ENCODE results near the gene PDE1A.

The PDE1A gene

GRCh38 chr2:182463760-182464159 lies 36.9 kb upstream of the PDE1A start (continued):
- TF ChIP-seq, protein P1, sequence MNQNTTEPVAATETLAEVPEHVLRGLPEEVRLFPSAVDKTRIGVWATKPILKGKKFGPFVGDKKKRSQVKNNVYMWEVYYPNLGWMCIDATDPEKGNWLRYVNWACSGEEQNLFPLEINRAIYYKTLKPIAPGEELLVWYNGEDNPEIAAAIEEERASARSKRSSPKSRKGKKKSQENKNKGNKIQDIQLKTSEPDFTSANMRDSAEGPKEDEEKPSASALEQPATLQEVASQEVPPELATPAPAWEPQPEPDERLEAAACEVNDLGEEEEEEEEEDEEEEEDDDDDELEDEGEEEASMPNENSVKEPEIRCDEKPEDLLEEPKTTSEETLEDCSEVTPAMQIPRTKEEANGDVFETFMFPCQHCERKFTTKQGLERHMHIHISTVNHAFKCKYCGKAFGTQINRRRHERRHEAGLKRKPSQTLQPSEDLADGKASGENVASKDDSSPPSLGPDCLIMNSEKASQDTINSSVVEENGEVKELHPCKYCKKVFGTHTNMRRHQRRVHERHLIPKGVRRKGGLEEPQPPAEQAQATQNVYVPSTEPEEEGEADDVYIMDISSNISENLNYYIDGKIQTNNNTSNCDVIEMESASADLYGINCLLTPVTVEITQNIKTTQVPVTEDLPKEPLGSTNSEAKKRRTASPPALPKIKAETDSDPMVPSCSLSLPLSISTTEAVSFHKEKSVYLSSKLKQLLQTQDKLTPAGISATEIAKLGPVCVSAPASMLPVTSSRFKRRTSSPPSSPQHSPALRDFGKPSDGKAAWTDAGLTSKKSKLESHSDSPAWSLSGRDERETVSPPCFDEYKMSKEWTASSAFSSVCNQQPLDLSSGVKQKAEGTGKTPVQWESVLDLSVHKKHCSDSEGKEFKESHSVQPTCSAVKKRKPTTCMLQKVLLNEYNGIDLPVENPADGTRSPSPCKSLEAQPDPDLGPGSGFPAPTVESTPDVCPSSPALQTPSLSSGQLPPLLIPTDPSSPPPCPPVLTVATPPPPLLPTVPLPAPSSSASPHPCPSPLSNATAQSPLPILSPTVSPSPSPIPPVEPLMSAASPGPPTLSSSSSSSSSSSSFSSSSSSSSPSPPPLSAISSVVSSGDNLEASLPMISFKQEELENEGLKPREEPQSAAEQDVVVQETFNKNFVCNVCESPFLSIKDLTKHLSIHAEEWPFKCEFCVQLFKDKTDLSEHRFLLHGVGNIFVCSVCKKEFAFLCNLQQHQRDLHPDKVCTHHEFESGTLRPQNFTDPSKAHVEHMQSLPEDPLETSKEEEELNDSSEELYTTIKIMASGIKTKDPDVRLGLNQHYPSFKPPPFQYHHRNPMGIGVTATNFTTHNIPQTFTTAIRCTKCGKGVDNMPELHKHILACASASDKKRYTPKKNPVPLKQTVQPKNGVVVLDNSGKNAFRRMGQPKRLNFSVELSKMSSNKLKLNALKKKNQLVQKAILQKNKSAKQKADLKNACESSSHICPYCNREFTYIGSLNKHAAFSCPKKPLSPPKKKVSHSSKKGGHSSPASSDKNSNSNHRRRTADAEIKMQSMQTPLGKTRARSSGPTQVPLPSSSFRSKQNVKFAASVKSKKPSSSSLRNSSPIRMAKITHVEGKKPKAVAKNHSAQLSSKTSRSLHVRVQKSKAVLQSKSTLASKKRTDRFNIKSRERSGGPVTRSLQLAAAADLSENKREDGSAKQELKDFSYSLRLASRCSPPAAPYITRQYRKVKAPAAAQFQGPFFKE (tag by site-specific recombination; IDR thresholded peaks at IDR 0.05; ENCODE audit: borderline replicate concordance) = no peak
- no peak for TF ChIP-seq ZNF19 (tag by site-specific recombination; IDR thresholded peaks at IDR 0.05; ENCODE audit: low read depth)
- TF ChIP-seq ZBTB20 (tag by site-specific recombination; IDR thresholded peaks at IDR 0.05) = no peak
- TF ChIP-seq ZNF302 (tag by site-specific recombination; IDR thresholded peaks at IDR 0.05; ENCODE audit: low read depth) = no peak
- no peak for TF ChIP-seq ZNF366 (tag by site-specific recombination; conservative IDR thresholded peaks at IDR 0.05)
- TF ChIP-seq, protein P2, sequence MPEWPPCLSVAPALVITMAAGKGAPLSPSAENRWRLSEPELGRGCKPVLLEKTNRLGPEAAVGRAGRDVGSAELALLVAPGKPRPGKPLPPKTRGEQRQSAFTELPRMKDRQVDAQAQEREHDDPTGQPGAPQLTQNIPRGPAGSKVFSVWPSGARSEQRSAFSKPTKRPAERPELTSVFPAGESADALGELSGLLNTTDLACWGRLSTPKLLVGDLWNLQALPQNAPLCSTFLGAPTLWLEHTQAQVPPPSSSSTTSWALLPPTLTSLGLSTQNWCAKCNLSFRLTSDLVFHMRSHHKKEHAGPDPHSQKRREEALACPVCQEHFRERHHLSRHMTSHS (tag by site-specific recombination; IDR thresholded peaks at IDR 0.05) = no peak
- TF ChIP-seq ZNF843 (tag by site-specific recombination; IDR thresholded peaks at IDR 0.05) = no peak
- TF ChIP-seq ZNF626 (tag by site-specific recombination; IDR thresholded peaks at IDR 0.05) = no peak
- TF ChIP-seq ZNF292 (tag by site-specific recombination; IDR thresholded peaks at IDR 0.05; ENCODE audit: borderline replicate concordance, low read depth) = no peak
- TF ChIP-seq ZNF155 (tag by site-specific recombination; IDR thresholded peaks at IDR 0.05) = no peak
- no peak for TF ChIP-seq ZNF280D (tag by site-specific recombination; IDR thresholded peaks at IDR 0.05)
- no peak for TF ChIP-seq ZNF707 (tag by site-specific recombination; IDR thresholded peaks at IDR 0.05)
- TF ChIP-seq ZNF514 (tag by site-specific recombination; IDR thresholded peaks at IDR 0.05) = no peak
- no peak for TF ChIP-seq ZNF133 (tag by site-specific recombination; IDR thresholded peaks at IDR 0.05)

GRCh38 chr2:182456784-182457183 lies 29.9 kb upstream of the PDE1A start:
- Histone ChIP-seq H3K36me3 (ENCODE audit: control insufficient read depth in 2 of 2, insufficient read depth in 1 of 2, low read length in 2 of 2) (no peaks in the 10 kb centered on the region), H3K4me1 (ENCODE audit: control insufficient read depth, insufficient read depth, low read length) (no peaks in the 10 kb centered on the region), H3K4me3 (ENCODE audit: low read depth, low read length) (no peak overlapping the region), H3K9me3 (ENCODE audit: control insufficient read depth, insufficient read depth, low read depth, low read length) (no peaks in the 10 kb centered on the region), H3K27ac (ENCODE audit: extremely low read depth, low read depth, low read length) (no peak overlapping the region)
- ChIA-PET POLR2A (no interaction called here), CTCF (no interaction called here)
- TF ChIP-seq ZNF791 (tag by site-specific recombination; IDR thresholded peaks at IDR 0.05) (no peak), ZNF10 (tag by site-specific recombination; IDR thresholded peaks at IDR 0.05) (no peak), IKZF3 (tag by site-specific recombination; IDR thresholded peaks at IDR 0.05) (no peak), MYNN (tag by site-specific recombination; IDR thresholded peaks at IDR 0.05; ENCODE audit: borderline replicate concordance) (no peak), ZNF138 (tag by site-specific recombination; IDR thresholded peaks at IDR 0.05; ENCODE audit: borderline replicate concordance) (no peak), ZNF175 (tag by site-specific recombination; IDR thresholded peaks at IDR 0.05) (no peak), ZNF530 (tag by site-specific recombination; IDR thresholded peaks at IDR 0.05; ENCODE audit: low read depth) (no peak), EGR2 (tag by site-specific recombination; IDR thresholded peaks at IDR 0.05; ENCODE audit: low read depth) (no peak), ZNF169 (tag by site-specific recombination; IDR thresholded peaks at IDR 0.05) (no peak), ZNF654 (tag by site-specific recombination; IDR thresholded peaks at IDR 0.05; ENCODE audit: low read depth) (no peak), ZNF623 (tag by site-specific recombination; IDR thresholded peaks at IDR 0.05) (no peak)
- TF ChIP-seq, protein P3, sequence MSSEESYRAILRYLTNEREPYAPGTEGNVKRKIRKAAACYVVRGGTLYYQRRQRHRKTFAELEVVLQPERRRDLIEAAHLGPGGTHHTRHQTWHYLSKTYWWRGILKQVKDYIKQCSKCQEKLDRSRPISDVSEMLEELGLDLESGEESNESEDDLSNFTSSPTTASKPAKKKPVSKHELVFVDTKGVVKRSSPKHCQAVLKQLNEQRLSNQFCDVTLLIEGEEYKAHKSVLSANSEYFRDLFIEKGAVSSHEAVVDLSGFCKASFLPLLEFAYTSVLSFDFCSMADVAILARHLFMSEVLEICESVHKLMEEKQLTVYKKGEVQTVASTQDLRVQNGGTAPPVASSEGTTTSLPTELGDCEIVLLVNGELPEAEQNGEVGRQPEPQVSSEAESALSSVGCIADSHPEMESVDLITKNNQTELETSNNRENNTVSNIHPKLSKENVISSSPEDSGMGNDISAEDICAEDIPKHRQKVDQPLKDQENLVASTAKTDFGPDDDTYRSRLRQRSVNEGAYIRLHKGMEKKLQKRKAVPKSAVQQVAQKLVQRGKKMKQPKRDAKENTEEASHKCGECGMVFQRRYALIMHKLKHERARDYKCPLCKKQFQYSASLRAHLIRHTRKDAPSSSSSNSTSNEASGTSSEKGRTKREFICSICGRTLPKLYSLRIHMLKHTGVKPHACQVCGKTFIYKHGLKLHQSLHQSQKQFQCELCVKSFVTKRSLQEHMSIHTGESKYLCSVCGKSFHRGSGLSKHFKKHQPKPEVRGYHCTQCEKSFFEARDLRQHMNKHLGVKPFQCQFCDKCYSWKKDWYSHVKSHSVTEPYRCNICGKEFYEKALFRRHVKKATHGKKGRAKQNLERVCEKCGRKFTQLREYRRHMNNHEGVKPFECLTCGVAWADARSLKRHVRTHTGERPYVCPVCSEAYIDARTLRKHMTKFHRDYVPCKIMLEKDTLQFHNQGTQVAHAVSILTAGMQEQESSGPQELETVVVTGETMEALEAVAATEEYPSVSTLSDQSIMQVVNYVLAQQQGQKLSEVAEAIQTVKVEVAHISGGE (tag by site-specific recombination; conservative IDR thresholded peaks at IDR 0.05; ENCODE audit: low read depth) = no peak
